Neural cell (in vitro differentiated cells): Measurements from ENCODE around the gene GNAL. TPM values are rescaled to one million over a fixed set of nuclear protein-coding genes. Genes with fewer than 3 reads are reported as not detected.

Experiments used
- H2AFZ ChIP-seq: fragments of 200-600, 300-800 bp; sonication (generic), shearing (Covaris generic); 2 replicates; pipeline ENCODE4 v1.6.0; 2014; ENCODE audit warnings: low read depth, mild to moderate bottlenecking, antibody characterized with exemption, low read length, moderate library complexity
- H3F3A ChIP-seq: fragments of 200-600 bp; shearing (Covaris generic); 2 replicates; pipeline ENCODE4 v1.6.1; 2016; ENCODE audit warnings: mild to moderate bottlenecking, moderate library complexity, mixed read lengths, antibody characterized with exemption, low read length; ENCODE audit not compliant: insufficient read depth, poor library complexity, severe bottlenecking
- H3K27ac ChIP-seq: fragments of 200-600, 300-800 bp; sonication (generic), shearing (Covaris generic); 2 replicates; pipeline ENCODE4 v1.5.1; 2014; ENCODE audit warnings: mild to moderate bottlenecking, low read length, moderate library complexity
- H3K27me3 ChIP-seq: fragments of 300-800, 200-600 bp; sonication (generic), shearing (Covaris generic); 2 replicates; pipeline ENCODE4 v1.6.0; 2014; ENCODE audit warnings: mild to moderate bottlenecking, low read depth, low read length, moderate library complexity; ENCODE audit not compliant: insufficient read depth
- H3K36me3 ChIP-seq: fragments of 300-800, 200-600 bp; sonication (generic), shearing (Covaris generic); 2 replicates; pipeline ENCODE4 v1.5.1; 2014; ENCODE audit warnings: mild to moderate bottlenecking, antibody characterized with exemption, low read length, moderate library complexity; ENCODE audit not compliant: insufficient read depth
- H3K4me2 ChIP-seq: fragments of 300-800, 200-600 bp; sonication (generic), shearing (Covaris generic); 2 replicates; pipeline ENCODE4 v1.6.0; 2014; ENCODE audit warnings: mild to moderate bottlenecking, low read length
- H3K4me3 ChIP-seq: fragments of 300-800, 200-600 bp; sonication (generic), shearing (Covaris generic); 2 replicates; pipeline ENCODE4 v1.5.1; 2014; ENCODE audit warnings: mild to moderate bottlenecking, low read length, moderate library complexity
- H3K79me2 ChIP-seq: fragments of 200-600 bp; shearing (Covaris generic); replicated peaks from 2 replicates; pipeline ENCODE4 v1.6.0; 2014; ENCODE audit warnings: mild to moderate bottlenecking, low read length, moderate library complexity; ENCODE audit not compliant: insufficient read depth
- H3K9ac ChIP-seq: fragments of 300-800, 200-600 bp; sonication (generic), shearing (Covaris generic); 2 replicates; pipeline ENCODE4 v1.6.1; 2016; ENCODE audit warnings: mild to moderate bottlenecking, low read length, mixed read lengths
- H3K9me2 ChIP-seq: fragments of 200-600 bp; shearing (Covaris generic); 2 replicates; pipeline ENCODE4 v1.6.1; 2016; ENCODE audit warnings: mild to moderate bottlenecking, low read length, mixed read lengths; ENCODE audit not compliant: insufficient read depth
- H3K9me3 ChIP-seq: fragments of 200-600, 300-800 bp; sonication (generic), shearing (Covaris generic); 2 replicates; pipeline ENCODE4 v1.6.1; 2016; ENCODE audit warnings: mild to moderate bottlenecking, mixed run types, low read length, moderate library complexity, mixed read lengths
- H4K20me1 ChIP-seq: fragments of 200-600 bp; shearing (Covaris generic); 2 replicates; pipeline ENCODE4 v1.6.1; 2016; ENCODE audit warnings: mild to moderate bottlenecking, mixed run types; ENCODE audit not compliant: insufficient read depth
- EP300 ChIP-seq: fragments of 450-650 bp; conservative IDR thresholded peaks from 2 replicates; pipeline ENCODE4 v1.6.1; 2014; ENCODE audit warnings: antibody characterized with exemption, mild to moderate bottlenecking, moderate library complexity; ENCODE audit not compliant: poor library complexity, severe bottlenecking
- EZH2 ChIP-seq: fragments of 200-600, 300-800 bp; shearing (Covaris generic), sonication (generic); IDR thresholded peaks from 2 replicates; pipeline ENCODE4 v1.6.1; 2014; ENCODE audit warnings: antibody characterized with exemption, low read length, borderline replicate concordance, mild to moderate bottlenecking; ENCODE audit not compliant: insufficient read depth, poor library complexity, severe bottlenecking
- MXI1 ChIP-seq: fragments of 450-650 bp; conservative IDR thresholded peaks from 2 replicates; pipeline ENCODE4 v1.6.1; 2014; ENCODE audit warnings: antibody characterized with exemption, mild to moderate bottlenecking; ENCODE audit not compliant: poor library complexity, severe bottlenecking
- POLR2AphosphoS5 ChIP-seq: IDR thresholded peaks from 2 replicates; pipeline ENCODE4 v1.6.1; 2012
- RAD21 ChIP-seq: fragments of 450-650 bp; conservative IDR thresholded peaks from 2 replicates; pipeline ENCODE4 v1.6.1; 2014; ENCODE audit warnings: antibody characterized with exemption, mild to moderate bottlenecking, moderate library complexity
- REST ChIP-seq: IDR thresholded peaks from 2 replicates; pipeline ENCODE4 v1.6.1; 2012; ENCODE audit warnings: borderline replicate concordance
- SMC3 ChIP-seq: fragments of 450-650 bp; conservative IDR thresholded peaks from 2 replicates; pipeline ENCODE4 v1.6.1; 2014; ENCODE audit warnings: antibody characterized with exemption, mild to moderate bottlenecking, moderate library complexity; ENCODE audit not compliant: poor library complexity
- TAF1 ChIP-seq: IDR thresholded peaks from 2 replicates; pipeline ENCODE4 v1.6.1; 2012; ENCODE audit warnings: low read depth
- polyA plus RNA-seq: library from polyadenylated mRNA; depleted of rRNA; stranded (reverse); fragments of >200 nt; gene quantifications from 2 replicates; pipeline ENCODE4 v1.2.3, GENCODE V29; 2014
- TF ChIP-seq, protein P1 (sequence below): fragments of 450-650 bp; IDR thresholded peaks from 2 replicates; pipeline ENCODE4 v1.5.1; 2014; ENCODE audit warnings: antibody characterized with exemption, mild to moderate bottlenecking, moderate library complexity; ENCODE audit not compliant: poor library complexity, severe bottlenecking

Gene GNAL
- polyA plus RNA-seq, 1 donor from 2014 or later = 16.7 TPM

DNA sequence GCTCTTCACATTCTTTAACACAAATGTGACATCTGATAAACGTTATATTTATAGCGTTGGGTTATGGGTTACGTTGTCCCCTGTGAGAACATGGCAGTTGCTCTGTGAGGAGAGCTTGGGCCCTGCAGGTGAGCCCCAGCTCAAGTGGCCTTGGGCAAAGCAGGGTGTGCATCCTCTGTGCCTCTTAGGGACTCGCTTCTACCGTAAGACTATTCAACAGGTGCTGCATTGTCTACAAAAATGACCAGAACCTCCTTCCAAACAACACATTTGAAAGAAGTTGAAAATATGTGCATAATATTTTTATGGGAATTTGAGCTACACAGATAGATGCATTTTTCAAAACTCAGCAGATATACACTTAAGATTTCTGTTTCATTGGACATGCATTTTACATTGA is 145.7 kb downstream of the GNAL start:
- no peak overlapping the region for H3K4me3 ChIP-seq
- no peaks in the 10 kb centered on the region for H4K20me1 ChIP-seq
- no peaks in the 10 kb centered on the region for H3K36me3 ChIP-seq
- H3K9me2 ChIP-seq = no peaks in the 10 kb centered on the region
- H3K79me2 ChIP-seq = no peaks in the 10 kb centered on the region
- no peak overlapping the region for H3K9ac ChIP-seq
- TF ChIP-seq REST = no peak
- TF ChIP-seq EP300 = no peak
- no peak for TF ChIP-seq TAF1
- TF ChIP-seq, protein P1, sequence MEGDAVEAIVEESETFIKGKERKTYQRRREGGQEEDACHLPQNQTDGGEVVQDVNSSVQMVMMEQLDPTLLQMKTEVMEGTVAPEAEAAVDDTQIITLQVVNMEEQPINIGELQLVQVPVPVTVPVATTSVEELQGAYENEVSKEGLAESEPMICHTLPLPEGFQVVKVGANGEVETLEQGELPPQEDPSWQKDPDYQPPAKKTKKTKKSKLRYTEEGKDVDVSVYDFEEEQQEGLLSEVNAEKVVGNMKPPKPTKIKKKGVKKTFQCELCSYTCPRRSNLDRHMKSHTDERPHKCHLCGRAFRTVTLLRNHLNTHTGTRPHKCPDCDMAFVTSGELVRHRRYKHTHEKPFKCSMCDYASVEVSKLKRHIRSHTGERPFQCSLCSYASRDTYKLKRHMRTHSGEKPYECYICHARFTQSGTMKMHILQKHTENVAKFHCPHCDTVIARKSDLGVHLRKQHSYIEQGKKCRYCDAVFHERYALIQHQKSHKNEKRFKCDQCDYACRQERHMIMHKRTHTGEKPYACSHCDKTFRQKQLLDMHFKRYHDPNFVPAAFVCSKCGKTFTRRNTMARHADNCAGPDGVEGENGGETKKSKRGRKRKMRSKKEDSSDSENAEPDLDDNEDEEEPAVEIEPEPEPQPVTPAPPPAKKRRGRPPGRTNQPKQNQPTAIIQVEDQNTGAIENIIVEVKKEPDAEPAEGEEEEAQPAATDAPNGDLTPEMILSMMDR = no peak
- TF ChIP-seq RAD21 = no peak
- TF ChIP-seq SMC3 = no peak
- TF ChIP-seq MXI1 = no peak
- TF ChIP-seq EZH2 = no peak
- TF ChIP-seq POLR2AphosphoS5 = no peak
- no peak overlapping the region for H3K4me2 ChIP-seq
- no peak overlapping the region for H3K27ac ChIP-seq
- no peaks in the 10 kb centered on the region for H3K9me3 ChIP-seq
- H3F3A ChIP-seq = no peaks in the 10 kb centered on the region
- no peaks in the 10 kb centered on the region for H3K27me3 ChIP-seq
- no peak overlapping the region for H2AFZ ChIP-seq

GRCh38 chr18:11839556-11839955 is 150.5 kb downstream of the GNAL start:
- H3K9ac ChIP-seq = no peak overlapping the region
- no peaks in the 10 kb centered on the region for H3K27me3 ChIP-seq
- no peak for TF ChIP-seq EP300
- no peak for TF ChIP-seq POLR2AphosphoS5
- no peak for TF ChIP-seq TAF1
- no peak for TF ChIP-seq REST
- TF ChIP-seq EZH2 = no peak
- no peak for TF ChIP-seq RAD21
- no peak for TF ChIP-seq SMC3
- no peak for TF ChIP-seq MXI1
- TF ChIP-seq, protein P1 = no peak
- no peaks in the 10 kb centered on the region for H3K79me2 ChIP-seq
- H4K20me1 ChIP-seq = no peaks in the 10 kb centered on the region
- no peaks in the 10 kb centered on the region for H3K9me2 ChIP-seq
- no peak overlapping the region for H3K4me2 ChIP-seq
- no peaks in the 10 kb centered on the region for H3K36me3 ChIP-seq
- H3K9me3 ChIP-seq = no peaks in the 10 kb centered on the region
- H3K27ac ChIP-seq = no peak overlapping the region
- H3F3A ChIP-seq = no peaks in the 10 kb centered on the region
- H2AFZ ChIP-seq = no peak overlapping the region
- no peak overlapping the region for H3K4me3 ChIP-seq
